K562 (cell line): ENCODE data around the gene ANKRD13A. TPM values are rescaled to one million over a fixed set of nuclear protein-coding genes. Genes with fewer than 3 reads are reported as not detected.

Experiments
- ATAC-seq: fragments of 200-7000 bp; cut with Tn5 transposase; 3 replicates; pipeline ENCODE4 v1.9.1; 2020; ENCODE audit warnings: moderate library complexity
- BruUV-seq: library from RNA; stranded (reverse); fragments of 400-500 nt; replicated peaks from 2 replicates; lab custom pipeline; 2021; lab: Mats Ljungman, UMichigan
- CTCF ChIA-PET: fragments of 300-600 bp; formaldehyde crosslinking; extraction: SDS; loops from one replicate; lab custom pipeline; 2021; ENCODE audit warnings: low intra/inter-chr PET ratio; lab: Yijun Ruan, JAX
- POLR2A ChIA-PET: fragments of 300-600, 350-650 bp; sonication (Branson Sonifier 250); formaldehyde crosslinking; extraction: SDS; loops from one replicate; lab custom pipeline; 2021; ENCODE audit warnings: antibody characterized with exemption, inconsistent platforms; lab: Yijun Ruan, JAX
- DNase-seq, 4 experiments: peaks; one replicate each; pipeline versions ENCODE4 v3.0.0 to v3.0.0-alpha.2; 2011 to 2018; ENCODE audit warnings: low spot score in 3 of 4, mixed read lengths in 3 of 4; ENCODE audit errors: extremely low read depth in 1 of 4
- FAIRE-seq: peaks from 2 replicates; lab custom pipeline; 2011; peaks lifted over from hg19 to GRCh38; lab: Jason Lieb, UNC
- H2AFZ ChIP-seq: 2 replicates; pipeline ENCODE4 v1.6.0; 2011; ENCODE audit warnings: low read depth, low read length, control low read depth, inconsistent platforms
- H3K27ac ChIP-seq: fragments of 200-600 bp; 3 replicates; pipeline ENCODE4 v1.8.0; 2011; ENCODE audit warnings: low read depth, mild to moderate bottlenecking, control low read depth, inconsistent platforms, low read length, moderate library complexity, mixed read lengths; ENCODE audit errors: extremely low read depth
- H3K27me3 ChIP-seq, 2 experiments: fragments of 300-600 bp in 1 of 2; 2 replicates in 1 of 2; 3 replicates in 1 of 2; pipeline versions ENCODE4 v1.6.0 to v1.8.0; 2011; ENCODE audit warnings: inconsistent platforms in 2 of 2, low read length in 2 of 2, mild to moderate bottlenecking in 1 of 2, mixed read lengths in 1 of 2, moderate library complexity in 1 of 2; ENCODE audit not compliant: control insufficient read depth in 2 of 2, insufficient read depth in 2 of 2
- H3K36me3 ChIP-seq: fragments of 300-600 bp; 3 replicates; pipeline ENCODE4 v1.8.0; 2011; ENCODE audit warnings: mild to moderate bottlenecking, low read length, inconsistent platforms; ENCODE audit not compliant: control insufficient read depth, insufficient read depth
- H3K4me1 ChIP-seq, 2 experiments: fragments of 200-600 bp in 1 of 2; replicated peaks in 1 of 2; 2 replicates in 1 of 2; 3 replicates in 1 of 2; pipeline versions ENCODE4 v1.5.1 to v1.8.0; 2011; ENCODE audit warnings: inconsistent platforms in 2 of 2, low read length in 2 of 2, mild to moderate bottlenecking in 1 of 2, mixed read lengths in 1 of 2, moderate library complexity in 1 of 2; ENCODE audit not compliant: control insufficient read depth in 2 of 2, insufficient read depth in 2 of 2
- H3K4me2 ChIP-seq: 2 replicates; pipeline ENCODE4 v1.6.1; 2011; ENCODE audit warnings: low read length, control low read depth, inconsistent platforms, mixed read lengths; ENCODE audit not compliant: insufficient read depth
- H3K4me3 ChIP-seq: fragments of 200-600 bp; sonication (generic), shearing (Covaris generic); 2 replicates; pipeline ENCODE4 v1.5.1; 2016; ENCODE audit warnings: control low read depth, inconsistent platforms
- H3K79me2 ChIP-seq: fragments of 200-600 bp; 3 replicates; pipeline ENCODE4 v1.8.0; 2011; ENCODE audit warnings: low read length, inconsistent platforms; ENCODE audit not compliant: control insufficient read depth, insufficient read depth
- H3K9ac ChIP-seq, 2 experiments: 2 replicates each; pipeline versions ENCODE4 v1.6.0 to v1.6.1; 2011; ENCODE audit warnings: low read depth in 2 of 2, low read length in 2 of 2, control low read depth in 1 of 2, inconsistent platforms in 1 of 2, mild to moderate bottlenecking in 1 of 2, mixed read lengths in 1 of 2; ENCODE audit not compliant: insufficient read depth in 1 of 2
- H3K9me1 ChIP-seq: one replicate; pipeline ENCODE4 v1.6.0; 2011; ENCODE audit warnings: inconsistent platforms, mild to moderate bottlenecking, low read length, moderate library complexity; ENCODE audit not compliant: control insufficient read depth, insufficient read depth
- H3K9me3 ChIP-seq: replicated peaks from 2 replicates; pipeline ENCODE4 v1.5.1; 2011; ENCODE audit warnings: low read depth, low read length, inconsistent platforms; ENCODE audit not compliant: control insufficient read depth, insufficient read depth
- H4K20me1 ChIP-seq: replicated peaks from 2 replicates; pipeline ENCODE4 v1.6.1; 2011; ENCODE audit warnings: low read length, inconsistent platforms, mixed read lengths; ENCODE audit not compliant: control insufficient read depth, insufficient read depth
- BHLHE40 ChIP-seq: IDR thresholded peaks from 2 replicates; pipeline ENCODE4 v1.6.1; 2011; ENCODE audit warnings: low read length, improper control_type of control experiment
- CC2D1A ChIP-seq: fragments of 450-650 bp; IDR thresholded peaks from 2 replicates; pipeline ENCODE4 v1.6.1; 2017; ENCODE audit warnings: mild to moderate bottlenecking
- CTBP1 ChIP-seq: fragments of 450-650 bp; IDR thresholded peaks from 2 replicates; pipeline ENCODE4 v1.6.1; 2016; ENCODE audit warnings: borderline replicate concordance
- FIP1L1 ChIP-seq: fragments of 200-400 bp; formaldehyde crosslinking; IDR thresholded peaks from 2 replicates; pipeline ENCODE4 v1.6.1; 2018; ENCODE audit warnings: mild to moderate bottlenecking, low read depth, low read length; ENCODE audit not compliant: poor library complexity, severe bottlenecking
- ILK ChIP-seq: fragments of 450-650 bp; IDR thresholded peaks from 2 replicates; pipeline ENCODE4 v1.6.1; 2016; ENCODE audit warnings: missing genetic modification characterization, low read depth, mild to moderate bottlenecking, missing compliant biosample characterization, moderate library complexity, borderline replicate concordance
- MTA3 ChIP-seq: fragments of 450-650 bp; formaldehyde crosslinking; IDR thresholded peaks from 2 replicates; pipeline ENCODE4 v1.6.1; 2017; ENCODE audit warnings: mild to moderate bottlenecking, borderline replicate concordance
- RBM39 ChIP-seq: fragments of 200-400 bp; formaldehyde crosslinking; optimal IDR thresholded peaks from 2 replicates; pipeline ENCODE3; 2018; ENCODE audit warnings: low read depth, low read length
- REST ChIP-seq, 2 experiments: fragments of 450-650 bp; formaldehyde crosslinking in 1 of 2; IDR thresholded peaks; 2 replicates each; pipeline versions ENCODE4 v1.4.0 to v1.6.1; 2014 to 2020; ENCODE audit warnings: mild to moderate bottlenecking in 2 of 2, borderline replicate concordance in 1 of 2, low read depth in 1 of 2
- SNAPC5 ChIP-seq: fragments of 250-450 bp; sonication (Bioruptor Pico); IDR thresholded peaks from 2 replicates; pipeline ENCODE4 v1.8.0; 2021; ENCODE audit warnings: moderate library complexity, mild to moderate bottlenecking, inconsistent platforms
- SREBF1 ChIP-seq: fragments of 150-350 bp; IDR thresholded peaks from 2 replicates; pipeline ENCODE4 v1.6.1; 2014; ENCODE audit warnings: antibody characterized with exemption, low read depth, low read length, borderline replicate concordance
- SUPT5H ChIP-seq: fragments of 450-650 bp; IDR thresholded peaks from 2 replicates; pipeline ENCODE4 v1.6.1; 2016
- XRCC5 ChIP-seq: fragments of 200-400 bp; formaldehyde crosslinking; IDR thresholded peaks from 2 replicates; pipeline ENCODE4 v1.6.1; 2017; ENCODE audit warnings: low read depth, mild to moderate bottlenecking, low read length
- ZNF316 ChIP-seq: fragments of 450-650 bp; IDR thresholded peaks from 2 replicates; pipeline ENCODE4 v1.6.1; 2016
- ZNF77 ChIP-seq: fragments of 250-450 bp; sonication (Bioruptor Pico); IDR thresholded peaks from 2 replicates; pipeline ENCODE4 v1.5.0; 2020
- WGBS: fragments of 100-300 bp; shearing (Covaris generic); methylation state at CpG from one replicate; pipeline ENCODE4 v1.1.6; 2016; ENCODE audit warnings: low coverage, mixed read lengths; ENCODE audit not compliant: insufficient coverage; ENCODE audit errors: missing lambda C conversion rate; 5-methylcytosine and 5-hydroxymethylcytosine counted together
- in situ Hi-C: fragments of 300-500 bp; cut with MboI; formaldehyde crosslinking; loops from 4 replicates; pipeline ENCODE4 v1.15.0; 2018; ENCODE audit warnings: inconsistent platforms, mixed read lengths
- intact Hi-C: fragments of 100-400 bp; cut with micrococcal nuclease; formaldehyde crosslinking; loops from 2 replicates; pipeline ENCODE4 v1.14.2; 2022
- polyA plus RNA-seq, 8 experiments: library from polyadenylated mRNA; depleted of rRNA in 4 of 8; stranded (reverse) in 5 of 8; unstranded in 3 of 8; fragments of >200 nt; fragmentation: Nextera tagmentation in 2 of 8; fragmentation: Illumina TruSeq in 1 of 8; extraction: Ambion mirVana in 2 of 8; extraction: Trizol in 1 of 8; gene quantifications; 2 replicates each; pipeline versions ENCODE4 v1.2.1 to v1.2.3, GENCODE V29; 2011 to 2014; ENCODE audit warnings: inconsistent platforms in 1 of 8, missing spikeins in 1 of 8
- total RNA-seq, 7 experiments: library from RNA; depleted of rRNA in 6 of 7; stranded (reverse); fragments of >200 nt in 6 of 7; fragmentation: Illumina TruSeq in 2 of 7; extraction: Trizol in 2 of 7; gene quantifications; 2 replicates each; pipeline versions ENCODE4 v1.2.1 to v1.2.3, GENCODE V29; 2011 to 2021; ENCODE audit warnings: low replicate concordance in 1 of 7

The ANKRD13A gene
- total and polyA plus RNA-seq, 9 of the 15 experiments (the other 6 are each of a cell fraction or from before 2014, with no cell fraction given), result 5.0 to 55.0 (median 41.5) TPM

GRCh38 chr12:109991586-109991985, 7.6 kb upstream of the ANKRD13A start:
- no peak overlapping the region for H3K4me2 ChIP-seq
- no peaks in the 10 kb centered on the region for H4K20me1 ChIP-seq
- no TSS peak for BruUV-seq
- no peak for ATAC-seq
- no peak overlapping the region for H3K9ac ChIP-seq
- H3K4me3 ChIP-seq, result no peak overlapping the region
- peaks cover 38% of the 10 kb centered on the region for H3K79me2 ChIP-seq
- no peak for TF ChIP-seq ZNF316
- TF ChIP-seq ZNF77 (CRISPR knock-in tag), result no peak
- no peak for TF ChIP-seq FIP1L1
- no peak for TF ChIP-seq CTBP1
- TF ChIP-seq XRCC5, result no peak
- no peak for TF ChIP-seq REST (IDR thresholded peaks at IDR 0.05; ENCODE audit: borderline replicate concordance)
- no peak for TF ChIP-seq REST (CRISPR knock-in tag; IDR thresholded peaks at IDR 0.05; ENCODE audit: low read depth)
- no peak for TF ChIP-seq ILK (tag)
- no peak for TF ChIP-seq CC2D1A
- TF ChIP-seq SUPT5H, result no peak
- no peak for TF ChIP-seq SREBF1
- no peak for TF ChIP-seq SNAPC5 (CRISPR knock-in tag)
- no peak for TF ChIP-seq MTA3
- no peak for TF ChIP-seq RBM39
- no peak for TF ChIP-seq BHLHE40
- no peak overlapping the region for H2AFZ ChIP-seq
- in situ Hi-C loops, result no loop called here
- peaks cover 39% of the 10 kb centered on the region; the same call in 2 of the 3 replicates for H3K36me3 ChIP-seq
- H3K9me3 ChIP-seq, result no peaks in the 10 kb centered on the region
- H3K27me3 ChIP-seq, result no peaks in the 10 kb centered on the region
- FAIRE-seq, result no peak
- 85% methylated on average over 5 of the region's 5 CpGs for WGBS
- DNase-seq, result no peak
- intact Hi-C loops, result no loop called here
- no peaks in the 10 kb centered on the region for H3K9me1 ChIP-seq
- CTCF ChIA-PET, result no interaction called here
- H3K27ac ChIP-seq, result no peak overlapping the region
- POLR2A ChIA-PET, result no interaction called here
- peaks cover 9 to 14% of the 10 kb centered on the region in 2 experiments for H3K4me1 ChIP-seq
